K562 (cell line): ENCODE results near the gene STIM1. TPM values are rescaled to one million over a fixed set of nuclear protein-coding genes. Genes with fewer than 3 reads are reported as not detected.

Experiments used
- CBX1 ChIP-seq: sonication (generic); IDR thresholded peaks from 2 replicates; pipeline ENCODE4 v1.6.1; 2016; ENCODE audit warnings: antibody characterized with exemption, low read depth, mild to moderate bottlenecking
- CBX8 ChIP-seq: fragments of 200-600 bp; sonication (generic); IDR thresholded peaks from 2 replicates; pipeline ENCODE4 v1.6.1; 2012; ENCODE audit warnings: borderline replicate concordance, mixed run types, low read depth, mild to moderate bottlenecking, moderate library complexity, mixed read lengths, low read length, control low read depth, inconsistent platforms; ENCODE audit not compliant: poor library complexity, severe bottlenecking; ENCODE audit errors: extremely low read depth
- CLOCK ChIP-seq: fragments of 250-450 bp; sonication (Bioruptor Pico); IDR thresholded peaks from 2 replicates; pipeline ENCODE4 v1.4.0; 2020; ENCODE audit warnings: mild to moderate bottlenecking, moderate library complexity, borderline replicate concordance
- ELF2 ChIP-seq: fragments of 250-450 bp; sonication (Bioruptor Pico); IDR thresholded peaks from 2 replicates; pipeline ENCODE4 v1.5.0; 2021; ENCODE audit warnings: mild to moderate bottlenecking
- ESRRB ChIP-seq: fragments of 250-450 bp; sonication (Bioruptor Pico); IDR thresholded peaks from 2 replicates; pipeline ENCODE4 v1.5.0; 2020; ENCODE audit warnings: mild to moderate bottlenecking, moderate library complexity, borderline replicate concordance
- FOS ChIP-seq: IDR thresholded peaks from 3 replicates; pipeline ENCODE4 v1.6.1; 2011; ENCODE audit not compliant: insufficient read length; ENCODE audit errors: extremely low read depth
- FOSL1 ChIP-seq: fragments of 200-800 bp; sonication (Bioruptor generic); conservative IDR thresholded peaks from 2 replicates; pipeline ENCODE4 v1.6.1; 2016; ENCODE audit warnings: missing genetic modification characterization, missing compliant biosample characterization
- FOXK2 ChIP-seq, 2 experiments: fragments of 450-650 bp; IDR thresholded peaks in 1 of 2; conservative IDR thresholded peaks in 1 of 2; 2 replicates each; pipeline ENCODE4 v1.6.1; 2016; ENCODE audit warnings: low read depth in 2 of 2, mild to moderate bottlenecking in 1 of 2
- GABPA ChIP-seq: fragments of 200-800 bp; sonication (Bioruptor generic); conservative IDR thresholded peaks from 2 replicates; pipeline ENCODE4 v1.6.1; 2016; ENCODE audit warnings: low read depth, missing genetic modification characterization, missing compliant biosample characterization
- GTF2B ChIP-seq: IDR thresholded peaks from 2 replicates; pipeline ENCODE4 v1.6.1; 2011; ENCODE audit not compliant: insufficient read length; ENCODE audit errors: extremely low read depth
- HCFC1 ChIP-seq: IDR thresholded peaks from 2 replicates; pipeline ENCODE4 v1.6.1; 2012; ENCODE audit warnings: low read depth, low read length, improper control_type of control experiment
- JUND ChIP-seq, 2 experiments: IDR thresholded peaks; 2 replicates in 1 of 2; 3 replicates in 1 of 2; pipeline ENCODE4 v1.6.1; 2011; ENCODE audit warnings: borderline replicate concordance in 2 of 2, low read depth in 2 of 2, low read length in 2 of 2, improper control_type of control experiment in 1 of 2, missing biosample characterization in 1 of 2, missing genetic modification characterization in 1 of 2, missing genetic modification reagents in 1 of 2
- MAFG ChIP-seq: fragments of 450-650 bp; conservative IDR thresholded peaks from 2 replicates; pipeline ENCODE4 v1.6.1; 2016; ENCODE audit warnings: missing genetic modification characterization, missing compliant biosample characterization
- NCOA6 ChIP-seq: fragments of 450-650 bp; IDR thresholded peaks from 2 replicates; pipeline ENCODE4 v1.6.1; 2017; ENCODE audit warnings: mild to moderate bottlenecking
- PML ChIP-seq: IDR thresholded peaks from 2 replicates; pipeline ENCODE4 v1.6.1; 2012; ENCODE audit warnings: low read length, inconsistent platforms
- RB1 ChIP-seq: fragments of 450-650 bp; IDR thresholded peaks from 2 replicates; pipeline ENCODE4 v1.6.1; 2017; ENCODE audit warnings: low read depth, mild to moderate bottlenecking
- RFX7 ChIP-seq: fragments of 250-450 bp; sonication (Bioruptor Pico); IDR thresholded peaks from 2 replicates; pipeline ENCODE4 v1.5.1; 2021; ENCODE audit warnings: mild to moderate bottlenecking
- SAFB ChIP-seq: fragments of 200-400 bp; formaldehyde crosslinking; IDR thresholded peaks from 2 replicates; pipeline ENCODE4 v1.6.1; 2017; ENCODE audit warnings: low read depth, low read length, borderline replicate concordance
- USF1 ChIP-seq: sonication (generic); formaldehyde crosslinking; IDR thresholded peaks from 2 replicates; pipeline ENCODE4 v1.9.0; 2022; ENCODE audit warnings: mild to moderate bottlenecking, missing genetic modification reagents
- ZNF398 ChIP-seq: fragments of 250-450 bp; sonication (Bioruptor Pico); IDR thresholded peaks from 2 replicates; pipeline ENCODE4 v1.8.0; 2021; ENCODE audit warnings: moderate library complexity, mild to moderate bottlenecking, inconsistent platforms
- polyA plus RNA-seq, 8 experiments: library from polyadenylated mRNA; depleted of rRNA in 4 of 8; stranded (reverse) in 5 of 8; unstranded in 3 of 8; fragments of >200 nt; fragmentation: Nextera tagmentation in 2 of 8; fragmentation: Illumina TruSeq in 1 of 8; extraction: Ambion mirVana in 2 of 8; extraction: Trizol in 1 of 8; gene quantifications; 2 replicates each; pipeline versions ENCODE4 v1.2.1 to v1.2.3, GENCODE V29; 2011 to 2014; ENCODE audit warnings: inconsistent platforms in 1 of 8, missing spikeins in 1 of 8
- total RNA-seq, 7 experiments: library from RNA; depleted of rRNA in 6 of 7; stranded (reverse); fragments of >200 nt in 6 of 7; fragmentation: Illumina TruSeq in 2 of 7; extraction: Trizol in 2 of 7; gene quantifications; 2 replicates each; pipeline versions ENCODE4 v1.2.1 to v1.2.3, GENCODE V29; 2011 to 2021; ENCODE audit warnings: low replicate concordance in 1 of 7

STIM1 gene
- total and polyA plus RNA-seq, 9 of the 15 experiments (the other 6 are each of a cell fraction or from before 2014, with no cell fraction given) = 7.7 to 50.5 (median 22.5) TPM

DNA sequence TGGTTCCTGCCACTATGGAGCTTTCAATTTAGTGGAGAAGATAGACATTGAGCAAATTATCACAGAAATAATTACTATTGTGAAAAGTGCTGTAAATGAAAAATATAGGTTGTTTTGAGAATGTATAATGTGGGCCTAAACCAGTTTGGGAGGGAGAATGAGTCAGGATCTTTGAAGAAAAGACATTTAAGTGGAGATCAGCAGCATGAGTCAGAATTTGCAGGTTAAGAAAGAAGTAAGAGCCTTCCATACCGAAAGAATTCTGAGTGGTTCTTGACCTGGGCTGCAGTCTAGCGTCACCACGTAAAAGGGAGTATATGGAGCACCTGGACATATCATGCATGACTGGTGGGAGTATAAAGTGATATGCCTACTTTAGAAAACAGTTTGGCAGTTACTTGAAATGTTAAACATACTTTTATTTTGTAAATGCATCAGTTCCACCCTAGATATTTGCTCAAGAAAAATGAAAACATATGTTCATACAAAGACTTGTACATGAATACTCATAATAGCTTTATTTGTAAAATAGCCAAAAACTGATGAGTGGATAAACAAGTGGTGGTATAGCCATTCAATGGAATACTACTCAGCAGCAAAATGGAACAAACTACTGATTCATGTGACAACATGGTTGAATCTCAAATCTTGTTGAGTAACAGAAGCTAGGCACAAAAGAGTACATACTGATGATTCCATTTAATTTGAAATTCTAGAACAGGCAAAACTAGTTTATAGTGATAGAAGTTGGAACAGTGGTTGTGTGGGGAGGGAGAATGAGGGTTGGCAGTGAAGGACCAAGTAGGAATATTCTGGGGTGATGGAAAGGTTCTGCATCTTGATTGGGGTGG is 99.2 kb downstream of the STIM1 start (continued):
- peak; percentile 3 for TF ChIP-seq FOS
- no peak for TF ChIP-seq USF1
- no peak for TF ChIP-seq ZNF398
- TF ChIP-seq FOSL1 (tag) = peak; percentile 77
- TF ChIP-seq ESRRB = no peak
- no peak for TF ChIP-seq NCOA6
- TF ChIP-seq ELF2 (CRISPR knock-in tag) = no peak
- no peak for TF ChIP-seq CBX1
- TF ChIP-seq JUND (IDR thresholded peaks at IDR 0.05; ENCODE audit: borderline replicate concordance, low read depth, low read length) = peak; percentile 64; the same call in 1 of the 2 replicates
- TF ChIP-seq JUND (tag; IDR thresholded peaks at IDR 0.05; ENCODE audit: borderline replicate concordance, low read depth, low read length) = peak; percentile 67; the same call in 1 of the 3 replicates
- TF ChIP-seq FOXK2 (conservative IDR thresholded peaks at IDR 0.05 in 1 of 2, IDR thresholded peaks at IDR 0.05 in 1 of 2; ENCODE audit: low read depth in 2 of 2) = no peak
- TF ChIP-seq GTF2B = no peak
- peak; percentile 39; the same call in 1 of the 2 replicates for TF ChIP-seq MAFG (tag)
- TF ChIP-seq GABPA (tag) = no peak
- no peak for TF ChIP-seq PML
- no peak for TF ChIP-seq HCFC1
- TF ChIP-seq RFX7 (CRISPR knock-in tag) = no peak
- TF ChIP-seq CBX8 = no peak
- TF ChIP-seq CLOCK (CRISPR knock-in tag) = no peak
- TF ChIP-seq SAFB = no peak
- no peak for TF ChIP-seq RB1
